BJ (cell line): Measurements from ENCODE around the gene POLR2F. TPM values are rescaled to one million over a fixed set of nuclear protein-coding genes. Genes with fewer than 3 reads are reported as not detected.

Experiments
- CTCF ChIA-PET: fragments of 350-600 bp; formaldehyde crosslinking; extraction: SDS; loops from one replicate; lab custom pipeline; 2021; ENCODE audit warnings: antibody characterized with exemption, inconsistent platforms; lab: Yijun Ruan, JAX
- POLR2A ChIA-PET: fragments of 300-600 bp; sonication (Branson Sonifier 250); formaldehyde crosslinking; extraction: SDS; loops from one replicate; lab custom pipeline; 2021; ENCODE audit warnings: antibody characterized with exemption; lab: Charles Lee
- DNase-seq: peaks from one replicate; pipeline ENCODE4 v3.0.0-alpha.2; 2011; ENCODE audit warnings: low read depth
- H3K27me3 ChIP-seq: 2 replicates; pipeline ENCODE4 v1.6.0; 2011; ENCODE audit warnings: low read length; ENCODE audit not compliant: control insufficient read depth, insufficient read depth
- H3K36me3 ChIP-seq: 2 replicates; pipeline ENCODE4 v1.5.1; 2011; ENCODE audit warnings: low read length; ENCODE audit not compliant: control insufficient read depth, insufficient read depth
- H3K4me3 ChIP-seq: 2 replicates; pipeline ENCODE4 v1.5.1; 2011; ENCODE audit warnings: low read depth, mild to moderate bottlenecking, control low read depth, low read length
- CTCF ChIP-seq: IDR thresholded peaks from 2 replicates; pipeline ENCODE4 v1.5.1; 2011; ENCODE audit warnings: low read depth, mild to moderate bottlenecking, control low read depth, inconsistent platforms, low read length, moderate library complexity; ENCODE audit not compliant: insufficient read depth
- polyA plus RNA-seq: library from polyadenylated mRNA; depleted of rRNA; stranded (reverse); fragments of >200 nt; gene quantifications from 2 replicates; pipeline ENCODE4 v1.2.3, GENCODE V29; 2011

POLR2F gene
- polyA plus RNA-seq, 1 experiment: 92.1 TPM

- Histone ChIP-seq H3K36me3 (no peaks in the 10 kb centered on the region), H3K27me3 (peaks cover 1% of the 10 kb centered on the region; the same call in 1 of the 2 replicates), H3K4me3 (no peak overlapping the region)
- TF ChIP-seq CTCF: no peak
- ChIA-PET POLR2A (no interaction called here), CTCF (interaction anchor here (1.4 kb wide), 1 partner anchor 13 kb away, joined by 3 read pairs; no protein-coding TSS in a partner anchor)
- no peak for DNase-seq
Measured at GRCh38 chr22:37996079-37996478, 42.6 kb downstream of the POLR2F start.

- Histone ChIP-seq H3K27me3 (peaks cover under 1% of the 10 kb centered on the region; the same call in 1 of the 2 replicates), H3K4me3 (no peak overlapping the region), H3K36me3 (no peaks in the 10 kb centered on the region)
- POLR2A ChIA-PET: no interaction called here
- CTCF ChIA-PET: no interaction called here
- no peak for DNase-seq
- TF ChIP-seq CTCF: no peak
Measured at GRCh38 chr22:37996515-37997246, 43.2 kb downstream of the POLR2F start.

- CTCF ChIA-PET: no interaction called here
- no peaks in the 10 kb centered on the region for H3K36me3 ChIP-seq
- POLR2A ChIA-PET: no interaction called here
- DNase-seq: no peak
- TF ChIP-seq CTCF: no peak
- H3K4me3 ChIP-seq: no peak overlapping the region
- no peaks in the 10 kb centered on the region for H3K27me3 ChIP-seq
Measured at GRCh38 chr22:37998543-37998942, 45.0 kb downstream of the POLR2F start.

- no peak for TF ChIP-seq CTCF
- Histone ChIP-seq H3K27me3 (no peaks in the 10 kb centered on the region), H3K4me3 (no peak overlapping the region), H3K36me3 (no peaks in the 10 kb centered on the region)
- POLR2A ChIA-PET: no interaction called here
- no peak for DNase-seq
- CTCF ChIA-PET: no interaction called here
Measured at GRCh38 chr22:37999236-37999635, 45.7 kb downstream of the POLR2F start.

- CTCF ChIA-PET: no interaction called here
- Histone ChIP-seq H3K36me3 (no peaks in the 10 kb centered on the region), H3K27me3 (no peaks in the 10 kb centered on the region), H3K4me3 (no peak overlapping the region)
- DNase-seq: no peak
- TF ChIP-seq CTCF: no peak
- POLR2A ChIA-PET: interaction anchor here (0.5 kb wide), 1 partner anchor 1123 kb away, joined by 6 read pairs; no protein-coding TSS in a partner anchor
Measured at GRCh38 chr22:37999640-38000272, 46.3 kb downstream of the POLR2F start.
